Caco-2 (cell line): ENCODE data around the gene NELFB. TPM values are rescaled to one million over a fixed set of nuclear protein-coding genes. Genes with fewer than 3 reads are reported as not detected.

Experiments used
- BruUV-seq: library from RNA; stranded (reverse); fragments of 400-500 nt; replicated peaks from 2 replicates; lab custom pipeline; 2021; lab: Mats Ljungman, UMichigan
- CTCF ChIA-PET: fragments of 300-600 bp; sonication (Branson Sonifier 250); formaldehyde crosslinking; loops from one replicate; lab custom pipeline; 2022; ENCODE audit warnings: antibody characterized with exemption; lab: Charles Lee
- POLR2A ChIA-PET: fragments of 300-600 bp; sonication (Branson Sonifier 250); formaldehyde crosslinking; loops from one replicate; lab custom pipeline; 2022; ENCODE audit warnings: antibody characterized with exemption; lab: Charles Lee
- DNase-seq, 2 experiments: peaks; one replicate each; pipeline versions ENCODE4 v3.0.0 to v3.0.0-alpha.2; 2020 to 2022
- H3K27me3 ChIP-seq: replicated peaks from 2 replicates; pipeline ENCODE4 v1.6.0; 2011; ENCODE audit warnings: low read length; ENCODE audit not compliant: control insufficient read depth, insufficient read depth
- H3K36me3 ChIP-seq: 2 replicates; pipeline ENCODE4 v1.5.1; 2011; ENCODE audit warnings: low read length; ENCODE audit not compliant: control insufficient read depth, insufficient read depth
- H3K4me1 ChIP-seq: fragments of 250-450 bp; sonication (Bioruptor Pico); 2 replicates; pipeline ENCODE4 v1.5.1; 2020; ENCODE audit warnings: mild to moderate bottlenecking
- H3K4me3 ChIP-seq: 2 replicates; pipeline ENCODE4 v1.5.1; 2011; ENCODE audit warnings: low read depth, mild to moderate bottlenecking, control low read depth, low read length
- H3K9me3 ChIP-seq: fragments of 250-450 bp; sonication (Bioruptor Pico); 2 replicates; pipeline ENCODE4 v1.5.1; 2020; ENCODE audit warnings: mild to moderate bottlenecking, moderate library complexity
- H3K27ac Mint-ChIP-seq: one replicate; pipeline ENCODE4 v1.8.0; 2022; ENCODE audit warnings: mixed read lengths; ENCODE audit not compliant: unreplicated experiment
- H3K27me3 Mint-ChIP-seq: one replicate; pipeline ENCODE4 v1.8.0; 2022; ENCODE audit warnings: mixed read lengths; ENCODE audit not compliant: insufficient read depth, unreplicated experiment
- H3K36me3 Mint-ChIP-seq: one replicate; pipeline ENCODE4 v1.8.0; 2022; ENCODE audit warnings: mild to moderate bottlenecking, mixed read lengths; ENCODE audit not compliant: insufficient read depth, unreplicated experiment
- H3K4me1 Mint-ChIP-seq: one replicate; pipeline ENCODE4 v1.8.0; 2022; ENCODE audit warnings: low read depth, mixed read lengths; ENCODE audit not compliant: unreplicated experiment
- H3K4me3 Mint-ChIP-seq: one replicate; pipeline ENCODE4 v1.8.0; 2022; ENCODE audit warnings: mild to moderate bottlenecking, moderate library complexity, mixed read lengths; ENCODE audit not compliant: unreplicated experiment
- H3K9me3 Mint-ChIP-seq: one replicate; pipeline ENCODE4 v1.8.0; 2022; ENCODE audit warnings: mixed read lengths; ENCODE audit not compliant: unreplicated experiment
- CTCF ChIP-seq, 2 experiments: fragments of 200-600 bp in 1 of 2; IDR thresholded peaks; 1 replicate in 1 of 2; 2 replicates in 1 of 2; pipeline versions ENCODE4 v1.5.1 to v1.8.0; 2011 to 2022; ENCODE audit warnings: antibody characterized with exemption in 1 of 2, control low read depth in 1 of 2, inconsistent platforms in 1 of 2, low read depth in 1 of 2, low read length in 1 of 2, mild to moderate bottlenecking in 1 of 2, moderate library complexity in 1 of 2; ENCODE audit not compliant: insufficient read depth in 1 of 2, severe bottlenecking in 1 of 2, unreplicated experiment in 1 of 2
- intact Hi-C: fragments of 100-400 bp; cut with micrococcal nuclease; formaldehyde crosslinking; loops from one replicate; pipeline ENCODE4 v1.10.0; 2022; ENCODE audit not compliant: unreplicated experiment
- total RNA-seq: library from RNA; stranded (reverse); gene quantifications from 2 replicates; pipeline ENCODE4 v1.2.3, GENCODE V29; 2022

Gene NELFB
- total RNA-seq, 1 experiment from 2014 or later: 79.1 TPM

GRCh38 chr9:137211532-137211931 is 43.6 kb upstream of the NELFB start:
- no peak overlapping the region for H3K4me3 ChIP-seq
- intact Hi-C loops: no loop called here
- CTCF ChIA-PET: no interaction called here
- BruUV-seq: no TSS peak
- H3K9me3 ChIP-seq: no peaks in the 10 kb centered on the region
- no peak for TF ChIP-seq CTCF (IDR thresholded peaks at IDR 0.05; ENCODE audit: insufficient read depth in 1 of 2, low read depth in 1 of 2, low read length in 1 of 2, severe bottlenecking in 1 of 2, unreplicated experiment in 1 of 2)
- Mint-ChIP-seq H3K36me3 (peaks cover 30% of the 10 kb centered on the region), H3K27ac (no peak overlapping the region), H3K4me1 (peaks cover 9% of the 10 kb centered on the region), H3K9me3 (no peaks in the 10 kb centered on the region), H3K4me3 (no peak overlapping the region), H3K27me3 (no peaks in the 10 kb centered on the region)
- H3K4me1 ChIP-seq: peaks cover 4% of the 10 kb centered on the region; the same call in 1 of the 2 replicates
- no peaks in the 10 kb centered on the region for H3K27me3 ChIP-seq
- no peak for DNase-seq
- POLR2A ChIA-PET: no interaction called here
- H3K36me3 ChIP-seq: no peaks in the 10 kb centered on the region; the same call in 1 of the 2 replicates

GRCh38 chr9:137212520-137212919 is 42.6 kb upstream of the NELFB start:
- H3K4me3 ChIP-seq: no peak overlapping the region
- H3K4me3 Mint-ChIP-seq: no peak overlapping the region
- CTCF ChIA-PET: no interaction called here
- peaks cover 6% of the 10 kb centered on the region for H3K4me1 Mint-ChIP-seq
- H3K9me3 Mint-ChIP-seq: no peaks in the 10 kb centered on the region
- POLR2A ChIA-PET: no interaction called here
- peaks cover 9% of the 10 kb centered on the region for H3K4me1 ChIP-seq
- DNase-seq: no peak
- TF ChIP-seq CTCF (IDR thresholded peaks at IDR 0.05; ENCODE audit: insufficient read depth in 1 of 2, low read depth in 1 of 2, low read length in 1 of 2, severe bottlenecking in 1 of 2, unreplicated experiment in 1 of 2): no peak
- H3K27me3 ChIP-seq: no peaks in the 10 kb centered on the region
- no peaks in the 10 kb centered on the region for H3K27me3 Mint-ChIP-seq
- peaks cover 29% of the 10 kb centered on the region for H3K36me3 Mint-ChIP-seq
- H3K27ac Mint-ChIP-seq: no peak overlapping the region
- no peaks in the 10 kb centered on the region; the same call in 1 of the 2 replicates for H3K36me3 ChIP-seq
- BruUV-seq: no TSS peak
- H3K9me3 ChIP-seq: no peaks in the 10 kb centered on the region
- intact Hi-C loops: no loop called here

GRCh38 chr9:137213160-137214060 is 41.7 kb upstream of the NELFB start:
- no TSS peak for BruUV-seq
- H3K4me1 Mint-ChIP-seq: peaks cover 6% of the 10 kb centered on the region
- ChIA-PET POLR2A (no interaction called here), CTCF (interaction anchor here (1.1 to 1.4 kb wide), 2 partner anchors 14 to 24 kb away, joined by 7 to 8 read pairs; partner anchors contain the start of gene RNF224)
- H3K9me3 Mint-ChIP-seq: no peaks in the 10 kb centered on the region
- TF ChIP-seq CTCF (IDR thresholded peaks at IDR 0.05; ENCODE audit: insufficient read depth in 1 of 2, low read depth in 1 of 2, low read length in 1 of 2, severe bottlenecking in 1 of 2, unreplicated experiment in 1 of 2): peak in 1 of 2 experiments; percentile 14
- H3K36me3 Mint-ChIP-seq: peaks cover 26% of the 10 kb centered on the region
- Histone ChIP-seq H3K27me3 (no peaks in the 10 kb centered on the region), H3K9me3 (no peaks in the 10 kb centered on the region), H3K36me3 (no peaks in the 10 kb centered on the region; the same call in 1 of the 2 replicates), H3K4me1 (peaks cover 18% of the 10 kb centered on the region), H3K4me3 (no peak overlapping the region)
- intact Hi-C loops: no loop called here
- DNase-seq: no peak
- H3K4me3 Mint-ChIP-seq: no peak overlapping the region
- H3K27me3 Mint-ChIP-seq: no peaks in the 10 kb centered on the region
- no peak overlapping the region for H3K27ac Mint-ChIP-seq
